ENCODE results near the gene ATP5F1D.

Gene ATP5F1D

GRCh38 chr19:1222394-1222793 is 19.2 kb upstream of the ATP5F1D start:
- TF ChIP-seq CTCF (IDR thresholded peaks at IDR 0.05; ENCODE audit: control insufficient read depth, insufficient read depth, low read depth, low read length, missing control alignments) = no peak
- no peak for DNase-seq (ENCODE audit: low read depth)

GRCh38 chr19:1223018-1223855 is 18.3 kb upstream of the ATP5F1D start:
- TF ChIP-seq CTCF (IDR thresholded peaks at IDR 0.05; ENCODE audit: control insufficient read depth, insufficient read depth, low read depth, low read length, missing control alignments) = peak; percentile 52
- H3K4me3 ChIP-seq (ENCODE audit: control insufficient read depth, low read depth, low read length) = no peak overlapping the region
- no peak for DNase-seq (ENCODE audit: low read depth)

More at GRCh38 chr19:1222394-1222793, 19.2 kb upstream of the ATP5F1D start:
- H3K4me3 ChIP-seq (ENCODE audit: control insufficient read depth, low read depth, low read length) = no peak overlapping the region

- no peak for TF ChIP-seq CTCF (IDR thresholded peaks at IDR 0.05; ENCODE audit: control insufficient read depth, insufficient read depth, low read depth, low read length, missing control alignments)
- DNase-seq (ENCODE audit: low read depth) = no peak
- no peak overlapping the region for H3K4me3 ChIP-seq (ENCODE audit: control insufficient read depth, low read depth, low read length)
Measured at GRCh38 chr19:1224047-1224825, 17.3 kb upstream of the ATP5F1D start.

GRCh38 chr19:1224847-1225246 is 16.7 kb upstream of the ATP5F1D start:
- TF ChIP-seq CTCF (IDR thresholded peaks at IDR 0.05; ENCODE audit: control insufficient read depth, insufficient read depth, low read depth, low read length, missing control alignments) = no peak
- no peak overlapping the region for H3K4me3 ChIP-seq (ENCODE audit: control insufficient read depth, low read depth, low read length)
- no peak for DNase-seq (ENCODE audit: low read depth)

DNA sequence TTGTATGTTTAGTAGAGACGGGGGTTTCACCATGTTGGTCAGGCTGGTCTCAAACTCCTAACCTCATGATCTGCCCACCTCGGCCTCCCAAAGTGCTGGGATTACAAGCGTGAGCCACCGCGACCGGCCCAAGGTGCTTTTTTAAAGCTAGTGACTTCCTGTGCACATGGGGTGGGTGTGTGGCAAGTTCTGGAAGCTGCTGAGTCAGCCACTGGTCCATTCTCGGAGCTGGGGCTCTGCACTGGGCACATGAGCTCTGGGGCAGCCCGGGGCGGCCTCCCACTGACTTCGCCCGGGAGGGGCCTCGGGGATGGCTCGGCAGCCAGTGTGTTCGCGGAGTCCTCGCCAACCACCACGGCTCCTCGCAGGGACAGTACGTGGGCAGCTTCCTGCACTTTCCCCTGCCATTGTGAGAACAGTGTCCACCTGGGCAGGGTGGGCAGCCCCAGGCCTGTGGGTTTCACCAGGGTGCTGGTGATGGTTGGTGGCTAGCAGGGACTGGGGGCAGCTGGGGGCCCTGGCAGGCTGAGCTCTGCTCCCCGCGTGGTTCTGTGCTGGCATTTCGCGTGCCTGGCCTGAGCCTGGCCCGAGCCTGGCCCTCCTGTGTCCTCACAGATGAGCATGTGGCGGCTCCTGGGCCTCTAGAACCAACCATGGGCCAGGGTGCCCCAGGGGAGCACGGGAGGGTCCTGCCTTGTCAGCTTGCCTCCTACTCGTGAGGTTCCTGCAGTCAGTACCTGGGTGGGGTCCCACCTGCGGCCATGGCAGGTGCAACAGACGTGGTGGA is 15.9 kb upstream of the ATP5F1D start:
- no peak for TF ChIP-seq CTCF (IDR thresholded peaks at IDR 0.05; ENCODE audit: control insufficient read depth, insufficient read depth, low read depth, low read length, missing control alignments)
- no peak for DNase-seq (ENCODE audit: low read depth)
- H3K4me3 ChIP-seq (ENCODE audit: control insufficient read depth, low read depth, low read length) = no peak overlapping the region

DNA sequence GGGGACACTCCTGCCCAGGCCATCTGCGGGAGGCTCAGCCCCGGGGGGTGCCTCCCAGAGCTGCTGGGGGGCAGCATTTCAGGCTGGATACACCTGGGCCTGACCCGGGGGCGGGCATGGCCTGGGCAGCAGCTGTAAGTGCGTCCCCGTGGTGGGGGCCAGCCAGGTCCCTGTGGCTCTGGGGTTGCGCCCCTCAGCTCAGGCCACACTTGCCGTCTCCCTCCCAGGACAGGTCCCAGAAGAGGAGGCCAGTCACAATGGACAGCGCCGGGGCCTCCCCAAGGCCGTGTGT is 15.4 kb upstream of the ATP5F1D start:
- no peak for TF ChIP-seq CTCF (IDR thresholded peaks at IDR 0.05; ENCODE audit: control insufficient read depth, insufficient read depth, low read depth, low read length, missing control alignments)
- DNase-seq (ENCODE audit: low read depth) = no peak
- H3K4me3 ChIP-seq (ENCODE audit: control insufficient read depth, low read depth, low read length) = no peak overlapping the region
